HepG2 (cell line): ENCODE results near the gene REEP3. TPM values are rescaled to one million over a fixed set of nuclear protein-coding genes. Genes with fewer than 3 reads are reported as not detected.

ENCODE experiments used
- FOXA1 ChIP-seq, 2 experiments: fragments of 450-650 bp in 1 of 2; sonication (generic) in 1 of 2; formaldehyde crosslinking in 1 of 2; IDR thresholded peaks; 2 replicates each; pipeline versions ENCODE4 v1.4.0 to v1.6.1; 2016 to 2020; ENCODE audit warnings: missing genetic modification reagents in 1 of 2
- HMG20A ChIP-seq: IDR thresholded peaks from 2 replicates; pipeline ENCODE4 v1.6.1; 2016; ENCODE audit warnings: borderline replicate concordance
- HOXA5 ChIP-seq: sonication (generic); formaldehyde crosslinking; IDR thresholded peaks from 2 replicates; pipeline ENCODE4 v1.4.0; 2020; ENCODE audit warnings: missing genetic modification reagents
- KDM2A ChIP-seq: sonication (generic); formaldehyde crosslinking; IDR thresholded peaks from 2 replicates; pipeline ENCODE4 v1.4.0; 2020; ENCODE audit warnings: low read depth, missing genetic modification reagents, borderline replicate concordance
- KDM5B ChIP-seq: sonication (generic); formaldehyde crosslinking; IDR thresholded peaks from 2 replicates; pipeline ENCODE4 v1.4.0; 2020; ENCODE audit warnings: missing genetic modification reagents, mild to moderate bottlenecking, borderline replicate concordance
- KMT2A ChIP-seq: sonication (generic); formaldehyde crosslinking; IDR thresholded peaks from 2 replicates; pipeline ENCODE4 v1.4.0; 2020; ENCODE audit warnings: missing genetic modification reagents
- LCORL ChIP-seq, 2 experiments: fragments of 450-650 bp in 1 of 2; sonication (generic) in 1 of 2; formaldehyde crosslinking in 1 of 2; IDR thresholded peaks; 2 replicates each; pipeline versions ENCODE4 v1.5.0 to v1.6.1; 2017 to 2020; ENCODE audit warnings: antibody characterized with exemption in 1 of 2, missing genetic modification reagents in 1 of 2
- MYC ChIP-seq: sonication (generic); formaldehyde crosslinking; IDR thresholded peaks from 2 replicates; pipeline ENCODE4 v1.9.0; 2021; ENCODE audit warnings: missing genetic modification reagents, borderline replicate concordance
- NAIF1 ChIP-seq: sonication (generic); formaldehyde crosslinking; IDR thresholded peaks from 2 replicates; pipeline ENCODE4 v1.5.0; 2020; ENCODE audit warnings: mild to moderate bottlenecking, missing genetic modification reagents, borderline replicate concordance
- PAF1 ChIP-seq: IDR thresholded peaks from 2 replicates; pipeline ENCODE4 v1.6.1; 2016; ENCODE audit warnings: missing genetic modification reagents, missing compliant biosample characterization
- SAP130 ChIP-seq: IDR thresholded peaks from 2 replicates; pipeline ENCODE4 v1.6.1; 2016; ENCODE audit warnings: low read depth
- SMAD1 ChIP-seq: sonication (generic); formaldehyde crosslinking; IDR thresholded peaks from 2 replicates; pipeline ENCODE4 v1.4.0; 2020; ENCODE audit warnings: missing genetic modification reagents, low read depth, mild to moderate bottlenecking, borderline replicate concordance
- SMC3 ChIP-seq: IDR thresholded peaks from 2 replicates; pipeline ENCODE4 v1.6.1; 2011; ENCODE audit warnings: low read length, improper control_type of control experiment
- YEATS4 ChIP-seq: sonication (generic); formaldehyde crosslinking; IDR thresholded peaks from 2 replicates; pipeline ENCODE4 v1.4.0; 2020; ENCODE audit warnings: missing genetic modification reagents, borderline replicate concordance
- ZFP82 ChIP-seq: sonication (generic); formaldehyde crosslinking; IDR thresholded peaks from 2 replicates; pipeline ENCODE4 v1.5.1; 2020; ENCODE audit warnings: mild to moderate bottlenecking, missing genetic modification reagents, borderline replicate concordance
- ZNF232 ChIP-seq: sonication (generic); formaldehyde crosslinking; IDR thresholded peaks from 2 replicates; pipeline ENCODE4 v1.4.0; 2020; ENCODE audit warnings: missing genetic modification reagents, borderline replicate concordance
- ZNF335 ChIP-seq: sonication (generic); formaldehyde crosslinking; IDR thresholded peaks from 2 replicates; pipeline ENCODE4 v1.4.0; 2020; ENCODE audit warnings: missing genetic modification reagents
- ZNF614 ChIP-seq: IDR thresholded peaks from 2 replicates; pipeline ENCODE4 v1.6.1; 2018; ENCODE audit warnings: missing biosample characterization, missing genetic modification reagents, inconsistent platforms, borderline replicate concordance
- ZNF775 ChIP-seq: sonication (generic); formaldehyde crosslinking; IDR thresholded peaks from 2 replicates; pipeline ENCODE4 v1.4.0; 2020; ENCODE audit warnings: missing genetic modification reagents, mild to moderate bottlenecking, moderate library complexity, borderline replicate concordance
- ZSCAN20 ChIP-seq: sonication (generic); formaldehyde crosslinking; IDR thresholded peaks from 2 replicates; pipeline ENCODE4 v1.4.0; 2020; ENCODE audit warnings: missing genetic modification reagents, mild to moderate bottlenecking, borderline replicate concordance
- ZSCAN21 ChIP-seq: sonication (generic); formaldehyde crosslinking; IDR thresholded peaks from 2 replicates; pipeline ENCODE4 v1.8.0; 2022; ENCODE audit warnings: mild to moderate bottlenecking, missing genetic modification reagents, moderate library complexity, borderline replicate concordance
- ZSCAN30 ChIP-seq: sonication (generic); formaldehyde crosslinking; IDR thresholded peaks from 2 replicates; pipeline ENCODE4 v1.5.0; 2020; ENCODE audit warnings: mild to moderate bottlenecking, missing genetic modification reagents
- polyA plus RNA-seq, 8 experiments: library from polyadenylated mRNA; depleted of rRNA in 3 of 8; stranded (reverse) in 7 of 8; unstranded in 1 of 8; fragments of >200 nt; fragmentation: Illumina TruSeq in 4 of 8; extraction: Trizol in 4 of 8; gene quantifications; 2 replicates each; pipeline versions ENCODE4 v1.2.1 to v1.2.3, GENCODE V29; 2011 to 2016; ENCODE audit warnings: low read depth in 4 of 8, missing spikeins in 1 of 8, mixed read lengths in 1 of 8; ENCODE audit not compliant: insufficient read depth in 1 of 8
- total RNA-seq, 5 experiments: library from RNA; depleted of rRNA; stranded (reverse); fragments of >200 nt; fragmentation: Illumina TruSeq; extraction: Trizol; gene quantifications; 2 replicates each; pipeline ENCODE4 v1.2.3, GENCODE V29; 2016; ENCODE audit warnings: low read depth in 1 of 5
- TF ChIP-seq, protein P1 (sequence below): sonication (generic); formaldehyde crosslinking; IDR thresholded peaks from 2 replicates; pipeline ENCODE4 v1.4.0; 2020; ENCODE audit warnings: missing genetic modification reagents
- TF ChIP-seq, protein P2 (sequence below): IDR thresholded peaks from 2 replicates; pipeline ENCODE4 v1.6.1; 2016; ENCODE audit warnings: mild to moderate bottlenecking, missing biosample characterization, missing genetic modification reagents
- TF ChIP-seq, protein P3 (sequence below): sonication (generic); formaldehyde crosslinking; IDR thresholded peaks from 2 replicates; pipeline ENCODE4 v1.4.0; 2020; ENCODE audit warnings: missing genetic modification reagents, borderline replicate concordance

Gene REEP3
- total and polyA plus RNA-seq, 2 of the 13 experiments (the other 11 are each of a cell fraction or from before 2014, with no cell fraction given), result 7.1 to 31.4 TPM

DNA sequence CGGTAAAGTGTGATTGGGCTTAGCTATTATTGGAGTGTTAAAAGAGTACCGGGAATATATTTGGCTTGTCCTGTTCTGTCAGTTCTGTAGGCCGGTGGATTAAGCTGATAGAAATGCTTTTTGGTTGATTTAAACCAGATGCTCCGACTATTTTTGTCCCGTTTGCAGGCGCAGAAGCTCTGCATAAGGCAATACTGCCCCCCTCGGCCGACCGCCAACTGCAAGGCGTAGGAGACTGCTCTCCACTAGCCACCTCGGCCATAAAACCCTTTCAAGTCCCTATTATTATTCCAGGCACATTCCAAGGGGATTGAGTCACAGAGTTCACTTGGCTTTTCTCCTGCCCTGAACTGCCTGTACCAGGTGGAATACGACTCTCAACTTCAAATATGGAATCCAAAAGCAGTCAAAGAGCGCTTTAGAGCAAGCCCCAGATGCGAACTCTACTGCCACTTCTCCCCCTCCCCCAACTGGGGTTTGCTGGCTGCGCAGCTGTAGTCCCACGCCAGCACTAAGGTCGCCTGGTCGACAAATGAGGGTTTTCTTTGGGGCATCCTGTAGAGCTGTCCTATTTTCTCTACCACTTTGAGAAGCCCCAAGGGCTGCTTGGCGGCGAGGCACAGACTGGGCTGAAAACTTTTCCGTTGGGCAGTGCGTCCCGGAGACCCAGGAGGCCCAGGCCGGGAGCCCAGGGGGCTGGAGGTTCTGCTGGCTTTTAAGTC, 108.3 kb downstream of the REEP3 start (continued):
- peak; percentile 41; the same call in 1 of the 2 replicates for TF ChIP-seq ZNF614 (CRISPR knock-in tag)
- no peak for TF ChIP-seq FOXA1 (IDR thresholded peaks at IDR 0.05)
- TF ChIP-seq FOXA1 (CRISPR knock-in tag; IDR thresholded peaks at IDR 0.05), result no peak
- no peak for TF ChIP-seq ZNF775 (CRISPR knock-in tag)
- TF ChIP-seq ZSCAN30, result peak; percentile 96
- 0 out of 2 replicates have a peak, but pooled peaks have one; percentile 52 for TF ChIP-seq ZNF335 (CRISPR knock-in tag)
- TF ChIP-seq YEATS4 (CRISPR knock-in tag), result 0 out of 2 replicates have a peak, but pooled peaks have one; percentile 40
- peak; percentile 27; the same call in 1 of the 2 replicates for TF ChIP-seq KDM2A (CRISPR knock-in tag)
- 0 out of 2 replicates have a peak, but pooled peaks have one; percentile 27 for TF ChIP-seq KMT2A (CRISPR knock-in tag)
- TF ChIP-seq ZSCAN21, result no peak
- TF ChIP-seq ZSCAN20 (CRISPR knock-in tag), result peak; percentile 30; the same call in 1 of the 2 replicates
- TF ChIP-seq HOXA5 (CRISPR knock-in tag), result peak; percentile 70; the same call in 1 of the 2 replicates
- TF ChIP-seq KDM5B (CRISPR knock-in tag), result 0 out of 2 replicates have a peak, but pooled peaks have one; percentile 64
- TF ChIP-seq, protein P1, sequence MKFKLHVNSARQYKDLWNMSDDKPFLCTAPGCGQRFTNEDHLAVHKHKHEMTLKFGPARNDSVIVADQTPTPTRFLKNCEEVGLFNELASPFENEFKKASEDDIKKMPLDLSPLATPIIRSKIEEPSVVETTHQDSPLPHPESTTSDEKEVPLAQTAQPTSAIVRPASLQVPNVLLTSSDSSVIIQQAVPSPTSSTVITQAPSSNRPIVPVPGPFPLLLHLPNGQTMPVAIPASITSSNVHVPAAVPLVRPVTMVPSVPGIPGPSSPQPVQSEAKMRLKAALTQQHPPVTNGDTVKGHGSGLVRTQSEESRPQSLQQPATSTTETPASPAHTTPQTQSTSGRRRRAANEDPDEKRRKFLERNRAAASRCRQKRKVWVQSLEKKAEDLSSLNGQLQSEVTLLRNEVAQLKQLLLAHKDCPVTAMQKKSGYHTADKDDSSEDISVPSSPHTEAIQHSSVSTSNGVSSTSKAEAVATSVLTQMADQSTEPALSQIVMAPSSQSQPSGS (CRISPR knock-in tag), result 0 out of 2 replicates have a peak, but pooled peaks have one; percentile 32
- no peak for TF ChIP-seq LCORL (IDR thresholded peaks at IDR 0.05)
- TF ChIP-seq LCORL (CRISPR knock-in tag; IDR thresholded peaks at IDR 0.05), result peak; percentile 44; the same call in 1 of the 2 replicates
- 0 out of 2 replicates have a peak, but pooled peaks have one; percentile 36 for TF ChIP-seq ZNF232
- TF ChIP-seq MYC (CRISPR knock-in tag), result peak; percentile 57; the same call in 1 of the 2 replicates
- peak; percentile 52 for TF ChIP-seq SAP130 (CRISPR knock-in tag)
- TF ChIP-seq ZFP82 (CRISPR knock-in tag), result no peak
- TF ChIP-seq, protein P2, sequence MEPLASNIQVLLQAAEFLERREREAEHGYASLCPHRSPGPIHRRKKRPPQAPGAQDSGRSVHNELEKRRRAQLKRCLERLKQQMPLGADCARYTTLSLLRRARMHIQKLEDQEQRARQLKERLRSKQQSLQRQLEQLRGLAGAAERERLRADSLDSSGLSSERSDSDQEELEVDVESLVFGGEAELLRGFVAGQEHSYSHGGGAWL (CRISPR knock-in tag), result no peak
- peak; percentile 75; the same call in 1 of the 2 replicates for TF ChIP-seq NAIF1 (CRISPR knock-in tag)
- TF ChIP-seq SMAD1 (CRISPR knock-in tag), result no peak
- TF ChIP-seq, protein P3, sequence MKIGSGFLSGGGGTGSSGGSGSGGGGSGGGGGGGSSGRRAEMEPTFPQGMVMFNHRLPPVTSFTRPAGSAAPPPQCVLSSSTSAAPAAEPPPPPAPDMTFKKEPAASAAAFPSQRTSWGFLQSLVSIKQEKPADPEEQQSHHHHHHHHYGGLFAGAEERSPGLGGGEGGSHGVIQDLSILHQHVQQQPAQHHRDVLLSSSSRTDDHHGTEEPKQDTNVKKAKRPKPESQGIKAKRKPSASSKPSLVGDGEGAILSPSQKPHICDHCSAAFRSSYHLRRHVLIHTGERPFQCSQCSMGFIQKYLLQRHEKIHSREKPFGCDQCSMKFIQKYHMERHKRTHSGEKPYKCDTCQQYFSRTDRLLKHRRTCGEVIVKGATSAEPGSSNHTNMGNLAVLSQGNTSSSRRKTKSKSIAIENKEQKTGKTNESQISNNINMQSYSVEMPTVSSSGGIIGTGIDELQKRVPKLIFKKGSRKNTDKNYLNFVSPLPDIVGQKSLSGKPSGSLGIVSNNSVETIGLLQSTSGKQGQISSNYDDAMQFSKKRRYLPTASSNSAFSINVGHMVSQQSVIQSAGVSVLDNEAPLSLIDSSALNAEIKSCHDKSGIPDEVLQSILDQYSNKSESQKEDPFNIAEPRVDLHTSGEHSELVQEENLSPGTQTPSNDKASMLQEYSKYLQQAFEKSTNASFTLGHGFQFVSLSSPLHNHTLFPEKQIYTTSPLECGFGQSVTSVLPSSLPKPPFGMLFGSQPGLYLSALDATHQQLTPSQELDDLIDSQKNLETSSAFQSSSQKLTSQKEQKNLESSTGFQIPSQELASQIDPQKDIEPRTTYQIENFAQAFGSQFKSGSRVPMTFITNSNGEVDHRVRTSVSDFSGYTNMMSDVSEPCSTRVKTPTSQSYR, result peak; percentile 72; the same call in 1 of the 2 replicates
- no peak for TF ChIP-seq PAF1 (CRISPR knock-in tag)
- peak; percentile 47 for TF ChIP-seq SMC3
- no peak for TF ChIP-seq HMG20A
